PFSK-1 (cell line): ENCODE results near the gene COLEC12.

Source experiments
- FOXP2 ChIP-seq: optimal IDR thresholded peaks from 2 replicates; pipeline ENCODE3; 2011; ENCODE audit warnings: borderline replicate concordance, control low read depth, inconsistent platforms; ENCODE audit not compliant: insufficient read depth; ENCODE audit errors: extremely low read length, extremely low read depth
- TAF1 ChIP-seq: IDR thresholded peaks from 2 replicates; pipeline ENCODE4 v1.6.1; 2012; ENCODE audit warnings: low read length, control low read depth, borderline replicate concordance; ENCODE audit not compliant: insufficient read depth

GRCh38 chr18:295756-296490, 204.6 kb downstream of the COLEC12 start:
- TF ChIP-seq FOXP2, result no peak
- no peak for TF ChIP-seq TAF1
